Activated CD4-positive, alpha-beta T cell treated with anti-CD3 and anti-CD28 coated beads for 48 hours (primary cell): ENCODE measurements around the gene TTC22.
"Not testable (repeated sequence)": the region's sequence is repeated elsewhere in the genome, so short reads cannot be mapped to it uniquely, and the experiment has no call there.

Experiments used
- DNase-seq: peaks from one replicate; pipeline ENCODE4 v3.0.0-alpha.2; 2020

TTC22 gene

DNA sequence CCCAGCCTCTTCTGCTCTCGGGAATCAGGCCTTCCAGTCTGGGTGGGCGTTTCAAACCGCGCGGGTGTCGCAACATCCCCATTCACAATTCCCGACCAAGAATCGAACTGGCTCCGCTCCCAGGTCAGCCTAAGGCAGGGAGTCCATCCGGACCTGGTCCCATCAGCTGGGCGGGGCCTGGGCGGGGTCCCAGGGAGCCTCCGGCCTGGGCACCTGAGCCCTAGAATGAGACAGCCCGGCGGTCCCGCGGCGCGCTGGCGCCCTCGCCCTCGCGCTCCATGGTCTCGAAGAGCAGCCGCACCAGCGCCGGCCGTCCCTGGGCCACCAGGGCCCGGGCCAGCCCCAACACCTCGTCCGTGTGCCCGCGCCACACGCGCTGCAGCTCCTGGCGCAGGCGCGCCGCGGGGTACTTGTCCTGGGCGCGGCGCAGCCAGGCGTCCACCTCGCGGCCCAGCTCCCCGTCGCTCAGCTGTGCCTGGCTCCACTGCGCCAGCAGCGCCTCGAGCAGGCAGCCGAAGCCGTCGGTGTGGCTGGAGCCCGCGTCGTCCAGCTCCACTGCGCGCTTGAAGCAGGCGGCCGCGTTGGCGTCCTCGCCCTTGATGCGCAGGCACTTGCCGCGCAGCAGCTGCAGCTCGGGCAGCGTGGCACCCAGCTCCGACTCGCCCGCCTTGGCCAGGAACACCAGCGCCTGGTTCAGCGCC, 19.9 kb downstream of the TTC22 start:
- DNase-seq, result no peak

DNA sequence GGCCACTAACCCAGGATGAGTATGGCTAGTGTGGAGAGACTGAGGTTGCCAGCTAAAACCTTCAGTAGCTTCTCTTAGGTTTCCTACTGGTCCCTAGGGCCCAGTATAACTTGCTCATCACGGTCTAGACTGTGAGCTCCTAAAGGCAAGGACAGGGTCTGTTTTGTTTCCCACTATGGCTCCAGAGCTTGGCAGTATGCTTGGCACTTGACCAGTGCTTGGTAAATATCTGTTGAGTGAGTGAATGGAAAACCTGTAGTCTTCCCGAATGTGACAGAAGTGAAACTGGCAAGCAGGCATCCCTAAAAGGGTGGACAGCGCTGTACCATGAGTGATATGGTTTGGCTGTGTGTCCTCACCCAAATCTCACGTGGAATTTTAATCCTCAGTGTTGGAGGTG, 23.7 kb downstream of the TTC22 start:
- DNase-seq, result no peak

DNA sequence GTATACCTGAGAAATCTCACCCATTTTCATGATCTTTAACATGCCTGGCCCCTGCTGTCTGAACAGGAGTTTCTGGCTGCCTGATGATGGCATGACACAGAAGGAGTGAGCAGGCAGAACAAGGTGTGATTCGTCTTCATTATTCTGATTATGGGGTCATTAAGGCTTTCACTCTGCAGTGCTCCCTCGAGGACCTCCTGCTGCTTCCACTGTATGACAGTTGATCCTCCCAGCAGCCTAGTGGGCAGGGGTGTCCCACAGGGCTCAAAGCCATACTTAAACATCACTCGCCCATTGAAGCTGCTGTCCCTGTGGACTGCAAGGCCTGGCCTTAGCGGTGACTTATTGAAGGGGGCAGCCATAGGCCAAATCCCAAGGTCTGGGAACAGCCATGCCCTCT, 24.1 kb downstream of the TTC22 start:
- DNase-seq, result no peak

DNA sequence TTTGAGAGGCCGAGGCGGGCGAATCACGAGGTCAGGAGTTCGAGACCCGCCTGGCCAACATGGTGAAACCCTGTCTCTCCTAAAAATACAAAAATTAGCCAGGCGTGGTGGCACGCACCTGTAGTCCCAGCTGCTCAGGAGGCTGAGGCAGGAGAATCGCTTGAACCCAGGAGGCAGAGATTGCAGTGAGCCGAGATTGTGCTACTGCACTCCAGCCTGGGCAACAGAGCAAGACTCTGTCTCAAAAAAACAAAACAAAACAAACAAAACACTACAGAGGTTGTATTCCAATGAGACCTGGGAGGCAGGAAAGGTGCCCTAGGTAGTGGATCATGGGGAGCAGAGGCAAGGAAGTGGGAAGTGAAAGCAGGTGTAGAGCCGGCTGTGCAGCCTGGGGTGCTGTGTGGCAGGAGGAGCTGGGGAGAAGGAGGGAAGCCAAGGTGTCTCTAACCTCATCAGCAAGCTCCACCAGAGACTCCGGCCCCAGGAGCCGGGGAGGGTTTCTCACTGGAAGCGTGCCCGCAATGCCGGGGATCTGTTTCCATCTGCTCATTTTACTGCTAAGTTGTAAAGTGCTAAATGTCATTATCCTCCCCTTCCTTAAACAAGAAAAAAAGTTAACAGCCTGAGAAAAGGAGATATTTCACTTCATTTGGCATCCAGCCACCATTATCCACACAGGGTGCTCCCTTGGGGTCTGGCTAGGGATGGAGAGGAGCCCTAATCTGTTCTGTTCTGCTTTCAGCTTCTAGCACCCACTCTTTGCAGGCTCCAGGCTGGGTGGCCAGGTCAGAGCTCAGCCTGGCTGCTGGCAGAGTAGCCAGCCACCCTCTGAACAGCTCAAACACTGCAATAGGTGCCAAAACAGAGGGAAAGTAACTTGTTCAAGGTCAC, 25.0 kb downstream of the TTC22 start:
- DNase-seq, result not testable (repeated sequence)

DNA sequence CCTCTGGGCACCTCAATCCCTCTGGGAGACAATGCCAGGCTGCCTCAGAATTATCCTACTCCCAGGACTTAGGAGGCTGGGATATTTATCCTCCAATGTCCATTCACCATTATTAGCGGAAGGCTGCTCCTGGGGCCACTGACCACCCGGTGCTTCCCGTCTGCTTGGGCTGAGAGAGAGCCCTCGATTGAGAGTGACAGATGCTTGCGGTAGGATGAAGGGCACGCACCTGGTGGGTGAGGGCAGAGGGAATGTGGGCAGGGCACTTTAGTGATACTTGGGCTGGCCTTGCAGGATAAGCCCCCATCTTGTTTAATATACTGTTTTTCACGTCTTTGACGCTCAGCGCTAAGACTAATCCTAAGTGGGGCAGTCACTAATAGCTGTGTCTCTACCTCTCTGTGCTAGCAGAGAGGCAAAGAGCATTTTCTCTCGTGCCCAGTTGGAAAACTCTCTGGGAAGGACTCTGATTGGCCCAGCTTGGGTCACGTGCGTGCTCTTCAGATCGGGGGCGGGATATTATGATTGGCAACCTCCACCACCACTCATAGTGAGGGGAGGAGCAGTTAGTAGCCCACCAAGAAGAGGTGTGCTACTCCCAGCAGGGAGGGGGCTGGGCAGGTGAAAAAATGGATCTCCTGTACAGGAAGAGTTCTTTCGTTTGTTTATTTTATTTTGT, 26.2 kb downstream of the TTC22 start:
- DNase-seq, result peak; percentile 30

DNA sequence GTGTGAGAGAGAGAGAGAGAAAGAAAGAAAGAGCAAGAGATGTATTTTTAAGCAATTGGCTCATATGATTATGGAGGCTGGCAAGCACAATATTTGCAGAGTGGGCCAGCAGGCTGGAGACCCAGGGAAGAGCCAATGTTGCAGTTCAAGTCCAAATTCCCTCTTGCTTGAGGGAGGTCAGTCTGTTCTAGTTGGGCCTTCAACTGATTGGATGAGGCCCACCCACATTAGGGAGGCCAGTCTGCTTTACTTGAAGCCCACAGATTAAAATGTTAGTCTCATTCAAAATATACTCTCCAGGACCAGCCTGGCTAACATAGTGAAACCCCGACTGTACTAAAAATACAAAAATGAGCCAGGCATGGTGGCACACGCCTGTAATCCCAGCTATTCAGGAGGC, 28.2 kb downstream of the TTC22 start:
- DNase-seq, result no peak

DNA sequence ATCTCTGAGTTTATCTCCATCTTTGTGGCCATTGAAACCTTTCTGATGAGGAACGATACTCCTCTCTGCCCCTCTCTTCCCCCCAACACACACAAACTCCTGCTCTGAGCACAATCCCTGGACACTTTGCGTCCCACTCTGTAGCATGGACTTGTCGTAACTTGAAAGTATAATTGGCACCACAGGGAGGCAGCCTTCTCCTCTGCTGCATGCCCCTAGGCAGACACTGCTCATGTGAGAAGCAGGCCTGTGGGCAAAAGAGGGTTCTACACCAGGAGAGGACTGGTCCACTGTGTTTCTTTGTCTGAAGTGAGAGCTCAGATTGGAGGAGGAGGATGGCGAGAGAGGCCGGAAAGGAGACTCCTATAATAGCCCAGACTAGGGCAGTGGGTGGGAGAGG, 33.0 kb downstream of the TTC22 start:
- DNase-seq, result peak; percentile 18

DNA sequence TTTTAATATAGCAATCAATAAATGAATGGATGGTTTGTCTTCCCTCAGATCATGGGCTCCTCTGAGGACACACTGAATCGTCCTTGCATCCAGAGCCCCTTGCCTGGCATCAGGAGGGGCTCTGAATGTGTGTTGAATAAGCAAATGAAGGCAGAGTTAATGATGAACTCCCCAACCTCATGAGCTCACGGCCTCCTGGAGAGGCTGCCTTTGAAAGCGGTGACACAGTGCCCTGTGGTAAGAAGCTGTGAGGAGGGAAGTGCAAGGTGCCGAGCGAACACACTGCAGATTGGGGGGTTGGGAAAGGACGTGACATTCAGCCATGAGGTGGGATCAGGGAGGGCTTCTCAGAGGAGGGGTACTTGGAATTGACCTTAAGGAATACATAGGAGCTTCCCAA, 33.6 kb downstream of the TTC22 start:
- DNase-seq, result no peak

DNA sequence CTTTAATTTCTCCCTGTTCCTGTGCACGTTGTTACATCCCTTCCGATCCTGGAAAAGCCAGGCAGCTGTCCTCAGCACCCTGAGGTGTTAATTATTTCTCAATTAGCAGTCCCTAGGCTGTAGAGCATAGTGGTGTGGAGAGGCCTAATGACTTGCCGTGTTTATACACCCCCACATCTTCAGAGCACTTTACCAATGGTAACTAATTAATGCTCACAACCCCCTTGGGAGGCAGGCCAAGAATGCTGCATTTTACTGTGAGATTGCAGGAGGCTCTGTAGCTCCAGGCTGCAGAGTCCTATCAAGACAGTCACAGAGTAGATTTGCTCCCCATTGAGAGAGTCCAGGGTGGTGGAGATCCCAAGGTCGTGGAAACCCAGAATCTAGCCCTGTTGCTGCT, 34.4 kb downstream of the TTC22 start:
- DNase-seq, result no peak

DNA sequence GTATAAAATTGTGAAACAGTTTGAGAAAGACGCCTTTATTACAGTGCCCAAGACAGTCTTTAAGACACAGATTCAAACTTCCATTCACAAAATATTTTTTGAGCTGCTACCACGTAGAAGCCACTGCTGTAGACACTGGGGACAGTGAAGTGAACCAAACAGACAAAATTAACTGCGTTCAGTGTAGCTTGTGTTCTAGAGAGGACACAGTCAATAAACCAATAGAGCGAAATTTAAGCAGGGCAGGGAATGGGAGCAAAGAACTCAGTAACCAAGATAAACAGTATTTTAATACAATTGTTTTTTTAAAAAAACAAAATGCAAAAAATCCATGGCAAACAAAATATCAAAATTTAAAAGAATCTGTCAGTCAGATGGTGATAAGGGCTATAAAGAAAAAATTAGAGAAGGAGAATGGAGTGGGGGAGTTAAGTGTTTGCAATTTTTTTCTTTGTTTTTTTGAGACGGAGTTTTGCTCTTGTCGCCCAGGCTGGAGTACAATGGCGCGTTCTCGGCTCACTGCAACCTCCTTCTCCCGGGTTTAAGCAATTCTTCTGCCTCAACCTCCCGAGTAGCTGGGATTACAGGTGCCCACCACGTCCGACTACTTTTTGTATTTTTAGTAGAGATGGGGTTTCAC, 36.1 kb downstream of the TTC22 start:
- DNase-seq, result no peak

DNA sequence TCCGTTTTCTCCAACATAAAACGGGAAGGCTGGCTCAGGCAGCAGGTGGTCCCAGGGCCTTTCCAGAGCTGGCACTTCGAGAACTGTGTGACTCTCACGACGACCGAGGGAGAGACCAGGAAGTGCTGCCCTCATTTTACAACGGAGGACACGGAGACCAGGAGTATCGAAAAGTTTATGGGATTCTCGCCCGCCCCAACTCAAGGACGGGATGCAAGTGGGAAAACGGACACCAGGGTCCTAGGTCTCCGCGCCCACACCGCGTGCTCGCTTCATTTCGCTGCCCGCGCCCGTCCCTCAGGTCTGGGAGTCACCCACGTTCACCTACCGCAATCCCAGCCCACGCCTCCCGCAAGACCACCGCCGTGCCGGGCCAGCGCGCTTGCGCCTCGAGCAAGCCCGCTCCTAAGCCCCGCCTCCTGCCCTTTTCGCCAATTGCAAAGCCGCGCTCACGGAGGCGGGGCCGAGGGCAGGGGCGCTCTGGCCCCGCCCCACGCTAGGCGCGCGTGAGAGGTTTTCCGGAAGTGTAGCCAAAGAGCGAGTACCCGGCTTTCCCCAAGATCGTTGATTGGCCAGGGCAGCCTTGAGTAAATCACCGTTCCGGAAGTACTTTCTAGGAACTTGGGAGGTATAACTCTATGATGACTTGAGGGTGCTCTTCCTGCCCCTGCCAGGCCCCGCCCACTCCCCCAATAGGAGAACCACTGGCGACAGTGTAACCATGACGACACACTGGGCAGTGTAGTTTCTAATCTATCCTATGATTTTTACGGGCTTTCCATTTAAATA, 36.8 kb downstream of the TTC22 start, which contains the start of gene PARS2:
Gene PARS2, minus strand, starts transcription at position 391 of the 789 bp plus-strand sequence. CDS start 5,362 bp downstream, outside the sequence.
- peak; percentile 98 for DNase-seq

DNA sequence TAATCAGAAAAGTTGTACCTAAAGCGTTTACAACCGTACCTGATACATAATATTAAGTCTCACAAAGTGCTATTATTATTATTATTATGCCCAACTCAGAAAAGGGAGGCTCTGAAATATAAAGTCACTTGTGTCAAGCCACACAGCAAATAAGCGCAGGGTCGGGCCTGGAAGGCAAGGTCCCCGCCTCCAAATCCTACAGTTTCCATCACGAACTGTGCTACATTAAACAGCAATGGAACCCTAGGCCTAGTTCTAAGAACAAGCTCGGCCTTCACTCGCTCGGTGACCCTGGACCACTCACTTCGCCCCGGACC, 37.3 kb downstream of the TTC22 start:
- DNase-seq, result peak; percentile 28

DNA sequence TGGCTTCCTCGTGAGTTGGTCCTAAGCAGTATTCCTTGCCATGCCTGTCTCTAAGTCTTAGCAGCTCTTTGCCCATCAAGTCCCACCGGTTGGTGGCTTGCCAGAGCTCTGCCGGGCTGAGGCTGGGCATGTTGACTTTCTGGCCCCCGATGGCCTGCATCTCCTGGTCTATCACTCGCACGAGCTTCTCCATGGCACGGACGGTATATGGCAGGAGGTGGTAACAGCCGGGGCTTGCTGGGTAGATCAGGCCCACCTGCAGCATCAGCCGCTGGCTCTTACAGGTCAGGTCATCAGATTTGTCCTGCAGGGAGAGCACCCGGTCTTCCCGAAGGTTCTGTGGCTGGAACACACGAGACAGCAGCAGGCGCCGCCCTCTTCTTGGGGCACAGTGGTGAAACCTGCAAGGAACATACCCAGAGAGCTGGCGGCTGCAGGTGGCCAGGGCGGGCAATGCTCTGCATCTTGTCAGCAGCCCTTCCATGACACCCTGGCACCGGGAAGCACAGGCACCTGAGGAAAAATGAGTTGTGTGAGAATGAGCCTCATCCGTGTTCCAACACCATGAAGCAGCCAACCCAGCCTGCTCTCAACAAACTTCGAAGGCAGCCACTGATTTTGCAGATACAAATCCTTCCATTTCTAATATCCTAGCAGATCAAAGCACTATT, 42.3 kb downstream of the TTC22 start:
- DNase-seq, result no peak

DNA sequence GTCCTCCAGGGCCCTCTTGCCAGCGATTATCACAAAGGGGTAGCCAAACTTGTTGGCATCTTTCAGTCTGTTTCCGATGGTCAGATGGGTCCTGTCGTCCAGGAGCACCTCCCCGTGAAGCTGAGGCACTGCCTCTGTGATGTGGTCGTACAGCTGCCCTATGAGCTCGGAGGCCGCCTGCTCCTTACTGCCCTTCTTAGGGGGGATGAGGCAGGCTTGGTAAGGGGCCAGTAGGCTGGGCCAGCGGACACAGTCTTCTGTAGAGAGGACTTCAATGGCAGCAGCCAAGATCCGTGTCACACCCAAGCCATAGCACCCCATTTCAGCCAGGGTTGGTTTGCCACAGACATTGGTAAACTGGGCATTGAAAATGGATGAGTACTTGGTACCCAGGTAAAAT, 43.3 kb downstream of the TTC22 start:
- DNase-seq, result no peak

DNA sequence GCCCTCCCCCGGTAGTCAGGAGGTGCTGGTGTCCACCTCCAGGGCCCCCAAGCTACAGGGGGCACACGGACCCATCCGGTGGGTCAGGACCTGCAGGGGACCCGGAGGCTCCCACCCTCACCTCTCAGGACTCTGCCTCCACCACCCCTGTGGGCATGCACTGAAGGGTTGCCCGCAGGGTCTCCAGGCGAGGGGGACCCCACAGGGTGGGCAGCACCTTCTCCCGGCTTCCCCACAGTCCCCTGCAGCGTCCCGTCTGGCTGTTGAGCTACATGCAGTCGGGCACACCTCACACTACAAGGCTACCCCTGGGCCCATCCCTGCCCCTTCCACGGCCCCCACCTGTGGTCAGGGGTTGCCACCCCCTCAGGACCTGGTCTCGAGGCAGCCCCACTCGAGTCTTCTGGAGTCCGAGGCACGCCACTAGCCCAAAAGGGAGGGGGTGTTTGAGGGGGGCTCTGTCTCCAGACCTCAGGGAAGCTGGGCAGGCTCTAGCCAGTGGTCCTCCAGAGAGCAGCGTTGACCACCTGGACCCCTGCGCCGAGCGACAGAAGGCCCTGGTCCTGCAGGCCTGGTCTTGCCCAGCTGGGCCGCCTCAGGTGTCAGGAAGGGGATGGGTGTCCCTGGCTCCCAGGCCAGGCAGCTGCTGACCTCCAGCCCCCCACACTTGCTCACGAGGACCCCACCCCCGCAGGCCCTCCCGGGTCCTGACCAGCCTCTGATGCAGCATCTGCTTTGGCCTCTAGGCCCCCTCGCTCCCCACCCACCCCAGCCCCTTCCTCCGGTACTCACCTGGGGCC, 46.4 kb downstream of the TTC22 start:
- no peak for DNase-seq

DNA sequence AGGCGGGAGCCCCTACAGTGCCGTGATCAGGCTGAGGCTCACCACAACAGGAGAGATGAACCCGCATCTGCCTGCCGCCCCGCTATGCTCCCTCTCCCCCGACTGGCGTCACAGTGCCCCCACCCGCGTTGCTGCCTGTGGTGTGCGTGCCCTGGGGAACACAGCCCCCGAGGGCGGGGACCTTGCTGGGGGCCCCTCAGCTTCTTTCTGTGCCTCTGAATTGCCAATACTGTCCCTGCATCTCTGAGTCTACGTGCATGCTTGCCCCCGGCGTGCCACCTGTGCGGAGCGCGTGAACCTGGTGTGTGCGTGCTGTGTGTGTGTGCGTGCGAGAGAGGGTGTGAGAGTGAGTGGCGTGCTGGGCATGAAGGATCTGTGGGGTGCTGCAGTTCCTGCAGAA, 47.1 kb downstream of the TTC22 start:
- no peak for DNase-seq

DNA sequence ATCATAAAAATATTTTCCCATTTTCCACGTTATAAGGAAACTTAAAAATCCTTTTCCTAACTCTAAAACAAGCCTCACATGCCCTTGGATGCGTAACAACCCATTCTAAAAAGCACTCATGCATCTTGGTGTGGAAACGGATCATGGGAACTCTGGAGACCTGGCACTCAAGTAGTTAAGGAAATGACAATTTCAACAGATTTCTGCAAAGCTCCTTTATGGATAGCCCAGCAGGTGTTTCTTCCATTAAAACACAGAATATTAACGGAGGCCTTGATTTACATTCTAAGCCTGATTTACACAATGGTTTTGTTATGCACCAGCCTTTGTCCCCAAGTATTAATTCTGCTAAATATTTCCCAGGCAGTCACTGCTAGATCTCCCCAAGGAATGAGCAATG, 49.7 kb downstream of the TTC22 start:
- DNase-seq, result no peak

DNA sequence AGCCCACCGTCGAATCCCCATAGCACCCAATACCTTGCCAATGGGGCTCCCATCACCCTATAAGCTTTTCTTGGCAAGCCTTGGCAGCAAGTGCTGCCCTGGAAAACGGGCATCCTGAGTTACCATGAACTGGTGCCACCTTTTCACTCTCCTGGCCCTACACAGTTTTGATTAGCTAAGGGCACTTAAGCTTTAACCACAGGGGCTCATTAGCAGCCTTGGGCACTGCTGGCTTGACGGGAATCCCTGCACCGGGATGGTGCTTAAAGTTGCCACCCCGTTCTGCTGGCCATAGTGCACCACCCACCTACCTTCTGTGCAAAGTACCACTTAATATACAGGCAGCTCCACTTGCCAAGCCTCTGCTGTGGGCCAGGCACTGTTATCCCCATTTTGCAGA, 50.5 kb downstream of the TTC22 start:
- no peak for DNase-seq

DNA sequence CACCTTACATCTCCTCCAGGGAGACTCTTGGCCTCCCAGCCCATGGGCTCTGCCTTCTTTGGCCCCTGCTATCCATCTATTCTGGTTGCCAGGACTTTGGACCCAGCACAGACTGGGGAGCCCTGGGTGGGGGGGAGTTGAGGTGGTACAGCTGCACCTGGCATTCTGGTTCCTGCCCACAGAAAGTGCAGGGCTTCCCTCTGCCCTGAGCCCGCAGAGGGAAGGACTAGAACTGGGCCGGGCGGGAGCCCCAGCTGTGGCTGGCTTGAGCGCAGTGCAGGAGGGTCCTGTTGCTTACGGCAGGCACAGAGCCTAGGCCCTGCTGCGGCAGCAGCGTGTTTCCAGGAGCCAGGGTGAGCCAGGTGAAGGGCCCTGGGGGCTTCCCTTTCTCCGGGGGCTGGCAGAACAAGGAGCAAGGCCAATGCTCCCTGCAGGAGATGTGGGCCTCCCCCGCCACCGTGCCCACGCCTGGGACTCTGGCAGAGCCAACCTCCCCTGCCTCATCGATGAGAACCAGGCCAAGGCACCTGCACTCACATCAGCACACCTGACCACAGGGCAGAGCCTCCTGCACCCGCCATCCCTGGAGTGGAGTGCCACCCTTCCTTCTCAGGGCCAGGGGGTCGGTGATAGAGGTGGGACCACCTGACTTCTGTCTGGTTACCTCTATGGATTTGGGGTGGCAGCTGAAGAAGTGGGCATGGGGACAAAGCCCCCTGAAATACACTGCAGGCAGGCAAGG, 52.9 kb downstream of the TTC22 start:
- DNase-seq, result no peak

DNA sequence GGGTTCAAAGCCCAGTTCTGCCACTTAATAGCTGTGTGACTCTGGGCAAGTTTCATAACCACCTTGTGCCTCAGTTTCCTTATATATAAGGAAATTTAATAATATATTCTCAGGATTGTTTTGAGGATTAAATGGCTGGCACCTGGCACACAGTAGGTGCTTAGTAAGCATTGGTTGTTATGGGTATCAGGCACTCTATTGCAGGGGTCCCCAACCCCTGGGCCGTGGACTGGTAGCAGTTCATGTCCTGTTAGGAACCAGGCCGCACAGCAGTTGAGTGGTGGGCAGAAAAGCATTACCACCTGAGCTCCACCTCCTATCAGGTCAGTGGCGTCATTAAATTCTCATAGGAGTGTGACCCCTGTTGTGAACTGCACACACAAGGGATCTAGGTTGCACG, 55.3 kb downstream of the TTC22 start:
- DNase-seq, result no peak
